Upper lobe of left lung (tissue), 4 donors: ENCODE measurements around the gene XIRP1.

Source experiments
- CTCF ChIP-seq, 6 experiments: fragments of 450-650 bp in 4 of 6; fragments of 200-600 bp in 2 of 6; sonication (generic) in 2 of 6; IDR thresholded peaks; one replicate each; pipeline ENCODE4 v1.5.1; 2016 to 2019; ENCODE audit warnings: antibody characterized with exemption in 6 of 6
- EP300 ChIP-seq, 4 donors: sonication (generic); formaldehyde crosslinking; IDR thresholded peaks; one replicate each; pipeline ENCODE4 v1.5.1; 2017; ENCODE audit warnings: antibody characterized with exemption in 4 of 4, control low read depth in 2 of 4

- TF ChIP-seq CTCF (IDR thresholded peaks at IDR 0.05) = no peak
- no peak for TF ChIP-seq EP300 (IDR thresholded peaks at IDR 0.05)
Measured at GRCh38 chr3:39140341-39140971, 51.9 kb downstream of the XIRP1 start.
